ENCODE measurements around the gene TCF7L1. TPM values are rescaled to one million over a fixed set of nuclear protein-coding genes. Genes with fewer than 3 reads are reported as not detected.

TCF7L1 gene
- total and polyA plus RNA-seq, 2 of the 13 experiments (the other 11 are each of a cell fraction or from before 2014, with no cell fraction given) = 0.04 to 0.15 TPM

GRCh38 chr2:85325466-85325811 is 192.2 kb downstream of the TCF7L1 start (continued):
- 0 out of 2 replicates have a peak, but pooled peaks have one; percentile 2 for TF ChIP-seq ZNF264 (CRISPR knock-in tag; IDR thresholded peaks at IDR 0.05)
- 0 out of 2 replicates have a peak, but pooled peaks have one; percentile 20 for TF ChIP-seq RAD21 (CRISPR knock-in tag; IDR thresholded peaks at IDR 0.05)
- 0 out of 2 replicates have a peak, but pooled peaks have one; percentile 18 for TF ChIP-seq ZNF136 (CRISPR knock-in tag; IDR thresholded peaks at IDR 0.05; ENCODE audit: low read depth)
- no peak for TF ChIP-seq KDM2A (CRISPR knock-in tag; IDR thresholded peaks at IDR 0.05; ENCODE audit: borderline replicate concordance, low read depth)
- TF ChIP-seq ZMYM3 (CRISPR knock-in tag; IDR thresholded peaks at IDR 0.05) = peak; percentile 92
- peak; percentile 55; the same call in 1 of the 2 replicates for TF ChIP-seq CHD4 (IDR thresholded peaks at IDR 0.05; ENCODE audit: borderline replicate concordance, low read length)
- TF ChIP-seq TCF12 (IDR thresholded peaks at IDR 0.05) = no peak
- TF ChIP-seq TCF12 (CRISPR knock-in tag; IDR thresholded peaks at IDR 0.05) = peak; percentile 13; the same call in 1 of the 2 replicates
- 0 out of 2 replicates have a peak, but pooled peaks have one; percentile 27 for TF ChIP-seq ZNF772 (CRISPR knock-in tag; IDR thresholded peaks at IDR 0.05)
- peak; percentile 50; the same call in 1 of the 2 replicates for TF ChIP-seq KDM5B (CRISPR knock-in tag; IDR thresholded peaks at IDR 0.05; ENCODE audit: borderline replicate concordance)
- TF ChIP-seq, protein P1, sequence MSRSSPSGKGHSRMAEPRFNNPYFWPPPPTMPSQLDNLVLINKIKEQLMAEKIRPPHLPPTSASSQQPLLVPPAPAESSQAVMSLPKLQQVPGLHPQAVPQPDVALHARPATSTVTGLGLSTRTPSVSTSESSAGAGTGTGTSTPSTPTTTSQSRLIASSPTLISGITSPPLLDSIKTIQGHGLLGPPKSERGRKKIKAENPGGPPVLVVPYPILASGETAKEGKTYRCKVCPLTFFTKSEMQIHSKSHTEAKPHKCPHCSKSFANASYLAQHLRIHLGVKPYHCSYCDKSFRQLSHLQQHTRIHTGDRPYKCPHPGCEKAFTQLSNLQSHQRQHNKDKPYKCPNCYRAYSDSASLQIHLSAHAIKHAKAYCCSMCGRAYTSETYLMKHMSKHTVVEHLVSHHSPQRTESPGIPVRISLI (CRISPR knock-in tag; IDR thresholded peaks at IDR 0.05; ENCODE audit: borderline replicate concordance) = peak; percentile 65; the same call in 1 of the 2 replicates
- TF ChIP-seq ZSCAN31 (CRISPR knock-in tag; IDR thresholded peaks at IDR 0.05; ENCODE audit: low read depth) = 0 out of 2 replicates have a peak, but pooled peaks have one; percentile 69
- TF ChIP-seq, protein P2, sequence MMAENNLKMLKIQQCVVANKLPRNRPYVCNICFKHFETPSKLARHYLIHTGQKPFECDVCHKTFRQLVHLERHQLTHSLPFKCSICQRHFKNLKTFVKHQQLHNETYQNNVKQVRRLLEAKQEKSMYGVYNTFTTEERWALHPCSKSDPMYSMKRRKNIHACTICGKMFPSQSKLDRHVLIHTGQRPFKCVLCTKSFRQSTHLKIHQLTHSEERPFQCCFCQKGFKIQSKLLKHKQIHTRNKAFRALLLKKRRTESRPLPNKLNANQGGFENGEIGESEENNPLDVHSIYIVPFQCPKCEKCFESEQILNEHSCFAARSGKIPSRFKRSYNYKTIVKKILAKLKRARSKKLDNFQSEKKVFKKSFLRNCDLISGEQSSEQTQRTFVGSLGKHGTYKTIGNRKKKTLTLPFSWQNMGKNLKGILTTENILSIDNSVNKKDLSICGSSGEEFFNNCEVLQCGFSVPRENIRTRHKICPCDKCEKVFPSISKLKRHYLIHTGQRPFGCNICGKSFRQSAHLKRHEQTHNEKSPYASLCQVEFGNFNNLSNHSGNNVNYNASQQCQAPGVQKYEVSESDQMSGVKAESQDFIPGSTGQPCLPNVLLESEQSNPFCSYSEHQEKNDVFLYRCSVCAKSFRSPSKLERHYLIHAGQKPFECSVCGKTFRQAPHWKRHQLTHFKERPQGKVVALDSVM (CRISPR knock-in tag; IDR thresholded peaks at IDR 0.05) = peak; percentile 99
- no peak for TF ChIP-seq FOXK2 (IDR thresholded peaks at IDR 0.05)
- TF ChIP-seq ZNF781 (CRISPR knock-in tag; IDR thresholded peaks at IDR 0.05; ENCODE audit: borderline replicate concordance, not compliant biosample characterization) = no peak
- TF ChIP-seq SALL1 (CRISPR knock-in tag; IDR thresholded peaks at IDR 0.05) = peak; percentile 26
- TF ChIP-seq YEATS4 (CRISPR knock-in tag; IDR thresholded peaks at IDR 0.05; ENCODE audit: borderline replicate concordance) = no peak
- TF ChIP-seq, protein P3, sequence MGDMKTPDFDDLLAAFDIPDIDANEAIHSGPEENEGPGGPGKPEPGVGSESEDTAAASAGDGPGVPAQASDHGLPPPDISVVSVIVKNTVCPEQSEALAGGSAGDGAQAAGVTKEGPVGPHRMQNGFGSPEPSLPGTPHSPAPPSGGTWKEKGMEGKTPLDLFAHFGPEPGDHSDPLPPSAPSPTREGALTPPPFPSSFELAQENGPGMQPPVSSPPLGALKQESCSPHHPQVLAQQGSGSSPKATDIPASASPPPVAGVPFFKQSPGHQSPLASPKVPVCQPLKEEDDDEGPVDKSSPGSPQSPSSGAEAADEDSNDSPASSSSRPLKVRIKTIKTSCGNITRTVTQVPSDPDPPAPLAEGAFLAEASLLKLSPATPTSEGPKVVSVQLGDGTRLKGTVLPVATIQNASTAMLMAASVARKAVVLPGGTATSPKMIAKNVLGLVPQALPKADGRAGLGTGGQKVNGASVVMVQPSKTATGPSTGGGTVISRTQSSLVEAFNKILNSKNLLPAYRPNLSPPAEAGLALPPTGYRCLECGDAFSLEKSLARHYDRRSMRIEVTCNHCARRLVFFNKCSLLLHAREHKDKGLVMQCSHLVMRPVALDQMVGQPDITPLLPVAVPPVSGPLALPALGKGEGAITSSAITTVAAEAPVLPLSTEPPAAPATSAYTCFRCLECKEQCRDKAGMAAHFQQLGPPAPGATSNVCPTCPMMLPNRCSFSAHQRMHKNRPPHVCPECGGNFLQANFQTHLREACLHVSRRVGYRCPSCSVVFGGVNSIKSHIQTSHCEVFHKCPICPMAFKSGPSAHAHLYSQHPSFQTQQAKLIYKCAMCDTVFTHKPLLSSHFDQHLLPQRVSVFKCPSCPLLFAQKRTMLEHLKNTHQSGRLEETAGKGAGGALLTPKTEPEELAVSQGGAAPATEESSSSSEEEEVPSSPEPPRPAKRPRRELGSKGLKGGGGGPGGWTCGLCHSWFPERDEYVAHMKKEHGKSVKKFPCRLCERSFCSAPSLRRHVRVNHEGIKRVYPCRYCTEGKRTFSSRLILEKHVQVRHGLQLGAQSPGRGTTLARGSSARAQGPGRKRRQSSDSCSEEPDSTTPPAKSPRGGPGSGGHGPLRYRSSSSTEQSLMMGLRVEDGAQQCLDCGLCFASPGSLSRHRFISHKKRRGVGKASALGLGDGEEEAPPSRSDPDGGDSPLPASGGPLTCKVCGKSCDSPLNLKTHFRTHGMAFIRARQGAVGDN (CRISPR knock-in tag; IDR thresholded peaks at IDR 0.05) = 0 out of 2 replicates have a peak, but pooled peaks have one; percentile 25
- TF ChIP-seq, protein P4, sequence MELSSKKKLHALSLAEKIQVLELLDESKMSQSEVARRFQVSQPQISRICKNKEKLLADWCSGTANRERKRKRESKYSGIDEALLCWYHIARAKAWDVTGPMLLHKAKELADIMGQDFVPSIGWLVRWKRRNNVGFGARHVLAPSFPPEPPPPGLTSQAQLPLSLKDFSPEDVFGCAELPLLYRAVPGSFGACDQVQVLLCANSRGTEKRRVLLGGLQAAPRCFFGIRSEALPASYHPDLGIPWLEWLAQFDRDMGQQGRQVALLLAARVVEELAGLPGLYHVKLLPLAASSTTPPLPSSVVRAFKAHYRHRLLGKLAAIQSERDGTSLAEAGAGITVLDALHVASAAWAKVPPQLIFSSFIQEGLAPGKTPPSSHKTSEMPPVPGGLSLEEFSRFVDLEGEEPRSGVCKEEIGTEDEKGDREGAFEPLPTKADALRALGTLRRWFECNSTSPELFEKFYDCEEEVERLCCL (CRISPR knock-in tag; IDR thresholded peaks at IDR 0.05; ENCODE audit: borderline replicate concordance) = 0 out of 2 replicates have a peak, but pooled peaks have one; percentile 34
- 0 out of 2 replicates have a peak, but pooled peaks have one; percentile 4 for TF ChIP-seq SIN3A (IDR thresholded peaks at IDR 0.05; ENCODE audit: borderline replicate concordance, low read depth, low read length)
- TF ChIP-seq ZNF761 (CRISPR knock-in tag; conservative IDR thresholded peaks at IDR 0.05) = 0 out of 2 replicates have a peak, but pooled peaks have one; percentile 13
- peak; percentile 67; the same call in 1 of the 2 replicates for TF ChIP-seq ZNF670 (CRISPR knock-in tag; IDR thresholded peaks at IDR 0.05; ENCODE audit: borderline replicate concordance)

All from HepG2 (cell line).